ENCODE data around the gene TEX50.
"Not testable (repeated sequence)": the region's sequence is repeated elsewhere in the genome, so short reads cannot be mapped to it uniquely, and the experiment has no call there.

Gene TEX50, protein sequence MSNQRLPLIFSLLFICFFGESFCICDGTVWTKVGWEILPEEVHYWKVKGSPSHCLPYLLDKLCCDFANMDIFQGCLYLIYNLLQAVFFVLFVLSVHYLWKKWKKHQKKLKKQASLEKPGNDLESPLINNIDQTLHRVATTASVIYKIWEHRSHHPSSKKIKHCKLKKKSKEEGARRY

GRCh38 chr1:173635116-173635515 is at the start of gene TEX50:
Gene TEX50, plus strand, starts transcription at chr1:173635338. Its CDS starts 184 bp downstream, at chr1:173635522.
- H3K4me3 Mint-ChIP-seq, result no peak within 1 kb of the TSS
- H3K9me3 Mint-ChIP-seq (ENCODE audit: low read depth), result peaks cover 6% of the 10 kb centered on the region
- no peaks in the 10 kb centered on the region for H3K36me3 Mint-ChIP-seq
- no peak within 1 kb of the TSS for H3K27ac Mint-ChIP-seq
- no peaks in the 10 kb centered on the region for H3K27me3 Mint-ChIP-seq
- no peaks in the 10 kb centered on the region for H3K4me1 Mint-ChIP-seq (ENCODE audit: low read depth)

- Mint-ChIP-seq H3K27ac (no peak overlapping the region), H3K9me3 (ENCODE audit: low read depth) (no peaks in the 10 kb centered on the region), H3K36me3 (no peaks in the 10 kb centered on the region), H3K4me1 (ENCODE audit: low read depth) (no peaks in the 10 kb centered on the region), H3K27me3 (no peaks in the 10 kb centered on the region), H3K4me3 (no peak overlapping the region)
Observed at GRCh38 chr1:173590557-173590956, 44.6 kb upstream of the TEX50 start.

DNA sequence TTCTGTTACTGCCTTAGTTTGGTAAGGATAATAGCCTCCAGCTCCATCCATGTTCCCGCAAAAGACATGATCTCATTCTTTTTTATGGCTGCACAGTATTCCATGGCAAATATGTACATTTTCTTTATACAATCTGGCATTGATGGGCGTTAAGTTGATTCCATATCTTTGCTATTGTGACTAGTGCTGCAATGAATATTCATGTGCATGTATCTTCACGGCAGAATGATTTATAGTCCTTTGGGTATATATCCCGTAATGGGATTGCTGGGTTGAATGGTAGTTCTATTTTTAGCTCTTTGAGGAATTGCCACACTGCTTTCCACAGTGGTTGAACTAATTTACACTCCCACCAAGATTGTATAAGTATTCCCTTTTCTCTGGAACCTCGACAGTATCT is 44.0 kb upstream of the TEX50 start:
- not testable (repeated sequence) for H3K4me1 Mint-ChIP-seq (ENCODE audit: low read depth); H3K27me3 Mint-ChIP-seq; H3K36me3 Mint-ChIP-seq; H3K9me3 Mint-ChIP-seq (ENCODE audit: low read depth); H3K27ac Mint-ChIP-seq; H3K4me3 Mint-ChIP-seq

GRCh38 chr1:173596097-173596825 is 38.9 kb upstream of the TEX50 start:
- H3K27me3 Mint-ChIP-seq, result no peaks in the 10 kb centered on the region
- peaks cover 2% of the 10 kb centered on the region for H3K36me3 Mint-ChIP-seq
- peaks cover 7% of the 10 kb centered on the region for H3K9me3 Mint-ChIP-seq (ENCODE audit: low read depth)
- H3K4me1 Mint-ChIP-seq (ENCODE audit: low read depth), result no peaks in the 10 kb centered on the region
- no peak overlapping the region for H3K4me3 Mint-ChIP-seq
- no peak overlapping the region for H3K27ac Mint-ChIP-seq

GRCh38 chr1:173601588-173601987 is 33.5 kb upstream of the TEX50 start:
- Mint-ChIP-seq H3K4me3 (no peak overlapping the region), H3K27ac (no peak overlapping the region), H3K36me3 (no peaks in the 10 kb centered on the region), H3K9me3 (ENCODE audit: low read depth) (no peaks in the 10 kb centered on the region), H3K27me3 (peaks cover 2% of the 10 kb centered on the region), H3K4me1 (ENCODE audit: low read depth) (peaks cover 2% of the 10 kb centered on the region)

DNA sequence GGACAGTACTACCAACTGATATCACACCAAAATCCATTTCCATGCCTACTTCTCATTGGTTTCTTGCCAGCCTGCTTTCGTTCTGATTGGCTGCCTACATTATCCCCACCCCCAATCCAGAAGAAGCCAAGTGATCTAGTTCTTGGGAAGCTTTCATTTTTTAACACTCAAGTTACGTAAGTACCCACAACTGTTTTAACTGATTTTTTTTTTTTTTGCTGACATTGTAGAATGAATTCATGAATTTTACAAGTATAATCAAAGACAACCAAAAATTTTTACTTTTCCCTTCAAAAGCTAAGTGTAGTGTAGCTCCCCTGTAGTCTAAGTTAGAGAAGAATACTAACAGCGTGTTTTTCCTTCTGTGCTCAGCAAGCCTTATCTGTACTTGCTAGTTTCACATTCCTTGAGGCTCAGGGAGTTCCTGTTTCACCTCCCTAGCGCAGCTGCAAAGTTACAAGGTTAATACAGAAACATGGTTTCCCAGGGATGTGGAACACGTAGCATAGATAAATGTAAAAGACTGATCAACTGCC is 32.0 kb upstream of the TEX50 start, which contains the start of gene SLC9C2:
TSS of gene SLC9C2 (minus strand) at position 17 of the 536 bp plus-strand sequence. CDS start 1,296 bp downstream, outside the sequence.
- no peak within 1 kb of the TSS for H3K27ac Mint-ChIP-seq
- H3K36me3 Mint-ChIP-seq, result no peaks in the 10 kb centered on the region
- H3K9me3 Mint-ChIP-seq (ENCODE audit: low read depth), result no peaks in the 10 kb centered on the region
- H3K4me3 Mint-ChIP-seq, result no peak within 1 kb of the TSS
- H3K4me1 Mint-ChIP-seq (ENCODE audit: low read depth), result peaks cover 2% of the 10 kb centered on the region
- peaks cover 3% of the 10 kb centered on the region for H3K27me3 Mint-ChIP-seq

DNA sequence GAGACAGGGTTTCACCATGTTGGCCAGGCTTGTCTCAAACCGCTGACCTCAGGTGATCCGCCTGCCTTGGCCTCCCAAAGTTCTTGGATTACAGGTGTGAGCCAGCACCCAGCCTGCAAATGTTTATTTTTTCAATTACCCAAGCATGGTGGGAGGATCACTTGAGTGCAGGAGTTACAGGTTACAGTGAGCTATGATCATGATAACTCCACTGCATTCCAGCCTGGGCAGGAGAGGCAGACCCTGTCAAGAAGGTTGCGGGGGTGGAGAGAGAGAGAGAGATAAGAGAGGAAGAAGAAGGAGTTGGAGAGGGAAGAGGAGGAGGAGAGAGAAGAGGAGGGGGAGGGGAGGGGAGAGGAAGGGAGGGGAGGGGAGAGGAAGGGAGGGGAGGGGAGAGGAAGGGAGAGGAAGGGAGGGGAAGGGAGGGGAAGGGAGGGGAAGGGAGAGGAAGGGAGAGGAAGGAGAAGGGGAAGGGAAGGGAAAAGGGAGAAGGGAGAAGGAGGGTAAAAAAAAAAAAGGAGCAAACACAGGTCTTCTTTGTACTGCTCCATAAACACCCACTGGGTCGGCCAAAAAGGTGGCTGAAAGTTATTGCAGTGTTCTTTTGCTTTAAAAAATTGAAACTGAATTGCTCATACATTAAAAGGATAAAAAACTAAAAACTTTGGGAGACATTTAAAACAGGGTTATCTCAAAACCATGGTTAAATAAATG is 26.5 kb upstream of the TEX50 start:
- no peaks in the 10 kb centered on the region for H3K4me1 Mint-ChIP-seq (ENCODE audit: low read depth)
- H3K9me3 Mint-ChIP-seq (ENCODE audit: low read depth), result no peaks in the 10 kb centered on the region
- H3K27me3 Mint-ChIP-seq, result peaks cover 3% of the 10 kb centered on the region
- H3K36me3 Mint-ChIP-seq, result peaks cover 2% of the 10 kb centered on the region
- H3K27ac Mint-ChIP-seq, result no peak overlapping the region
- no peak overlapping the region for H3K4me3 Mint-ChIP-seq

DNA sequence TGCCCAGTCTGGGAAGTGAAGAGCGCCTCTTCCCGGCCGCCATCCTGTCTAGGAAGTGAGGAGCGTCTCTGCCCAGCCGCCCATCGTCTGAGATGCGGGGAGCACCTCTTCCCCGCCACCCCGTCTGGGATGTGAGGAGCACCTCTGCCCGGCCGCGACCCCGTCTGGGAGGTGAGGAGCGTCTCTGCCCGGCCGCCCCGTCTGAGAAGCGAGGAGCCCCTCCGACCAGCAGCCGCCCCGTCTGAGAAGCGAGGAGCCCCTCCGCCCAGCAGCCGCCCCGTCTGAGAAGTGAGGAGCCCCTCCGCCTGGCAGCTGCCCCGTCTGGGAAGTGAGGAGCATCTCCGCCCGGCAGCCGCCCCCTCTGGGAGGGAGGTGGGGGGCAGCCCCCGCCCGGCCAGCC is 22.1 kb upstream of the TEX50 start:
- H3K4me1 Mint-ChIP-seq (ENCODE audit: low read depth), result not testable (repeated sequence)

GRCh38 chr1:173616859-173617258 is 18.3 kb upstream of the TEX50 start:
- H3K4me1 Mint-ChIP-seq (ENCODE audit: low read depth), result no peaks in the 10 kb centered on the region
- peaks cover 7% of the 10 kb centered on the region for H3K9me3 Mint-ChIP-seq (ENCODE audit: low read depth)
- peaks cover 8% of the 10 kb centered on the region for H3K27me3 Mint-ChIP-seq
- no peak overlapping the region for H3K27ac Mint-ChIP-seq
- no peak overlapping the region for H3K4me3 Mint-ChIP-seq
- H3K36me3 Mint-ChIP-seq, result peaks cover 16% of the 10 kb centered on the region

More for the DNA sequence above, 22.1 kb upstream of the TEX50 start:
- H3K27ac Mint-ChIP-seq; H3K9me3 Mint-ChIP-seq (ENCODE audit: low read depth); H3K36me3 Mint-ChIP-seq; H3K4me3 Mint-ChIP-seq; H3K27me3 Mint-ChIP-seq: not testable (repeated sequence)

DNA sequence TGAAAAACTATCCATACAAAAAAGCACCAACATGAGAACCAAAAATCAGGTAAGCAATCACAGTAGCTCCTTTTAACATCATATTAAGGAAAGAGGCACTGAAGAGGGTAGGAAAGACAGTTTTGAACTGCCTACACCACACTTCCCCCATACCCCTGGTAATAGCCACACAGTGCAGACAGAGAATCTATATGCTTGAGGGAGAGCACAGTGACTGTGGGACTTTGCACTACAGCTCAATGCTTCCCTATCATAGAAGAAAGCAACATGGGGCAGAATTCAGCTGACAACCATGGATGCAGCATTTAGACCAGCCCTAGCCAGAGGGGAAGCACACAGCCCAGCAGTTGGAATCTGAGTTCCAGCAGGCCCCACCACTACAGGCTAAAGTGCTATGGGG is 7.9 kb upstream of the TEX50 start:
- H3K27ac Mint-ChIP-seq, result no peak overlapping the region
- no peak overlapping the region for H3K4me3 Mint-ChIP-seq
- H3K9me3 Mint-ChIP-seq (ENCODE audit: low read depth), result no peaks in the 10 kb centered on the region
- H3K36me3 Mint-ChIP-seq, result no peaks in the 10 kb centered on the region
- peaks cover 2% of the 10 kb centered on the region for H3K27me3 Mint-ChIP-seq
- H3K4me1 Mint-ChIP-seq (ENCODE audit: low read depth), result no peaks in the 10 kb centered on the region

GRCh38 chr1:173628888-173629287 is 6.2 kb upstream of the TEX50 start:
- no peaks in the 10 kb centered on the region for H3K9me3 Mint-ChIP-seq (ENCODE audit: low read depth)
- H3K36me3 Mint-ChIP-seq, result no peaks in the 10 kb centered on the region
- H3K27ac Mint-ChIP-seq, result no peak overlapping the region
- no peak overlapping the region for H3K4me3 Mint-ChIP-seq
- no peaks in the 10 kb centered on the region for H3K4me1 Mint-ChIP-seq (ENCODE audit: low read depth)
- no peaks in the 10 kb centered on the region for H3K27me3 Mint-ChIP-seq

DNA sequence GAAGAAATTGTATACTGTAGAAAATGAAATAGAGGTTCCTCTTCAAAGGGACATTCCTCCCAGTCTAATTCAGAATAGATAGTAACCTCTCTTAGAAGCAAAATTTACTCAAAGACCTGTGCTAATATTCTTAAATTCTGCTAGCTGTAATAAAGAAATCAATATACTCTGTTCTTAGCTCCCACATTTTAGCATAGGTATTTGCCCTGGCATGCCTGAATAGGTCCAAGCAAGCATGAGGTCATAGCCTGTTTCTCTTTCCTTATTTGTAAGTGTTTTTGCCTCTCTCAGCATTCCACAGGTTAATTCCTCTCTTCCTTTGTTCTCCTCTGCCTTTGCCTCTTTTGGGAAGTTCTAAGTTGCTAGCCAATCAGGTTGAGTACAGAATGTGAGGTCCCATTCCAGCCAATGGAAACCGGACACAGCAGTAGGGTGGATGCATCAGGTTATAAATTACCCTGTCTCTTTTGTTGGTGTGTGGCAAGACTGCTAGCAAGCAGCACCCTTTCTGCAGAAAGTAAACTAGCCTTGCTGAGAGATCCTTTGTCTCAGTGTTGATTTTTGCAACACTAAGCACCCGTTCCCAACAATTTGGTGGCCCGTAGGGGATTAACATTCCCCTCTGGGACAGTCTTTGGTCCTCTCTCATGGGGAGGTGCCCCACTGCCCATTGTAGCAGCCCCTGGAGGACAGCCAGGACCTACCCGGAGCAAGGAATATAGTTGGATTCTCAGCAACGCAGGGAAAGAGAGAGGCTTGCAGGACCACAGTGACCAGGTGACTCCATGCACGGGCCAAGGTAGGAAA is 2.3 kb downstream of the TEX50 start:
- not testable (repeated sequence) for H3K4me1 Mint-ChIP-seq (ENCODE audit: low read depth); H3K9me3 Mint-ChIP-seq (ENCODE audit: low read depth); H3K27me3 Mint-ChIP-seq; H3K4me3 Mint-ChIP-seq; H3K27ac Mint-ChIP-seq; H3K36me3 Mint-ChIP-seq

DNA sequence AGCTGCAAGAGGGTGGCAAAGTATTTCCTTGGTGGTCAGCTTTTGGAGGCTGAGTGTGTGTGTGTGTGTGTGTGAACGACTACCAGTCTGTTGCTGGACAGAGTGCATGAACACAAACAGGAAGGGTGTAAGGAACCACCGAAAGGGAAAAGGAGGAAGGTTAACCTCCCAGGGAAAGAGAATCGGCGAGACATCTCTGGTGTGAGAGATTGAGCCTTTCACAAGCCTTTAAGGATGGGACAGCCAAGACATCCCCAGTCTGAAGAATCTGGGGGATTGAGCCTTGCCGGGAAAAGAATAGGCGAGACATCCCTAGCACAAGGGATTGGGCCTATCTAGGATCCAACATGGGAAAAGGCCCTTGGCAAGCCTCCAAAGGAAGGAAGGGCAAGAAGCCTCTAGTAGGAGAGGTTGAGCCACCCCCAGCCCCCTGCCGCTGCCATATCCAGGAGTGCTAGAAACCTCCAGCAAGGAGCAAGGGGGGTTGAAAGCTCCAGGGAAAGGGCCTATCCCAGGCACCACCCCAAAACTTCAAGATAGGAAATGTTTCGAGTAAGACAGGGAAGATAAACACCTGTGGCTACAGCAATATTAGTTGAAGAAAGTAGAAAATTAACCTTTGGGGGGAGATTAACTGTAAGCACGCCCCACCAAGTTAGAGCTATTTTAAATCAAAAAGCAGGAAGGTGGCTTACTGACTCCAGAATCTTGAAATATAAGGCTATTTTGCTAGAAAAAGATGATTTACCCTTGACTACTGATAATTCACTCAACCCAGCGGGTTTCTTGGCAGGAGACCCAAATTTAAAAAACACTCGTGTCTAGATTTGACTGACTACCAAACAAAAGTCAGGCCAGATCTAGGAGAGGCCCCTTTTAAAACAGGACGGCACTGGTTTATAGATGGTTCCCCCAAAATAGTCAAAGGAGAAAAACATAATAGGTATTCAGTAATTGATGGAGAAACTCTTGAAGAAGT is 3.2 kb downstream of the TEX50 start:
- Mint-ChIP-seq H3K36me3 (no peaks in the 10 kb centered on the region), H3K27me3 (no peaks in the 10 kb centered on the region), H3K9me3 (ENCODE audit: low read depth) (peaks cover 6% of the 10 kb centered on the region), H3K27ac (no peak overlapping the region), H3K4me3 (no peak overlapping the region), H3K4me1 (ENCODE audit: low read depth) (no peaks in the 10 kb centered on the region)

GRCh38 chr1:173639102-173639501 is 4.0 kb downstream of the TEX50 start:
- peaks cover 6% of the 10 kb centered on the region for H3K9me3 Mint-ChIP-seq (ENCODE audit: low read depth)
- H3K4me3 Mint-ChIP-seq, result no peak overlapping the region
- H3K27ac Mint-ChIP-seq, result no peak overlapping the region
- no peaks in the 10 kb centered on the region for H3K36me3 Mint-ChIP-seq
- H3K4me1 Mint-ChIP-seq (ENCODE audit: low read depth), result no peaks in the 10 kb centered on the region
- no peaks in the 10 kb centered on the region for H3K27me3 Mint-ChIP-seq
